BE2C (cell line): ENCODE measurements around the gene NRG2.

Source experiments
- DNase-seq: peaks from one replicate; pipeline ENCODE4 v3.0.0-alpha.2; 2020
- H3K27me3 ChIP-seq: fragments of 250-450 bp; sonication (Bioruptor Pico); 2 replicates; pipeline ENCODE4 v1.5.1; 2020; ENCODE audit warnings: mild to moderate bottlenecking
- H3K36me3 ChIP-seq: fragments of 250-450 bp; sonication (Bioruptor Pico); 2 replicates; pipeline ENCODE4 v1.5.1; 2020; ENCODE audit warnings: mild to moderate bottlenecking
- H3K4me1 ChIP-seq: fragments of 250-450 bp; sonication (Bioruptor Pico); 2 replicates; pipeline ENCODE4 v1.5.1; 2020
- H3K4me3 ChIP-seq: 2 replicates; pipeline ENCODE4 v1.5.1; 2011; ENCODE audit warnings: low read depth, low read length
- H3K9me3 ChIP-seq: fragments of 250-450 bp; sonication (Bioruptor Pico); 2 replicates; pipeline ENCODE4 v1.5.1; 2020
- CTCF ChIP-seq: IDR thresholded peaks from 2 replicates; pipeline ENCODE4 v1.5.1; 2012; ENCODE audit warnings: mild to moderate bottlenecking, low read depth, low read length

The NRG2 gene

DNA sequence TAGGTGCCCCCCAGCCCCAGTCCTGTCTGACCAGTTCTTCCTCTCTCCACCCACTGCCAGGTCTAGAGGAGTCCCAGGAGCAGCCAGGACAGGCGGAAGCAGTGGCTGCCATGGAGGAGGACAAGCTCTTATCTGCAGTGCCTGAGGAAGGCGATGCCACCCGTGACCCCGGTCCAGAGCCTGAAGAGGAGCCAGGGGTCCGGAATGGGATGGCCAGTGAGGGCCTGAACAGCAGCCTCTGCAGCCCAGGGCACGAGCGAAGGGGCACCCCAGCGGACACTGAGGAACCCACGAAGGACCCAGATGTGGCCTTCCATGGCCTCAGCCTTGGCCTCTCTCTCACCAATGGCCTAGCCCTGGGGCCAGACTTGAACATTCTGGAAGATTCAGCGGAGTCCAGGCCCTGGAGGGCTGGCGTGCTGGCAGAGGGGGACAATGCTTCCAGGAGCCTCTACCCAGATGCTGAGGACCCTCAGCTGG lies 233.7 kb downstream of the NRG2 start:
- DNase-seq = no peak
- Histone ChIP-seq H3K9me3 (no peaks in the 10 kb centered on the region), H3K4me1 (no peaks in the 10 kb centered on the region), H3K27me3 (no peaks in the 10 kb centered on the region), H3K4me3 (no peak overlapping the region), H3K36me3 (no peaks in the 10 kb centered on the region)
- no peak for TF ChIP-seq CTCF

DNA sequence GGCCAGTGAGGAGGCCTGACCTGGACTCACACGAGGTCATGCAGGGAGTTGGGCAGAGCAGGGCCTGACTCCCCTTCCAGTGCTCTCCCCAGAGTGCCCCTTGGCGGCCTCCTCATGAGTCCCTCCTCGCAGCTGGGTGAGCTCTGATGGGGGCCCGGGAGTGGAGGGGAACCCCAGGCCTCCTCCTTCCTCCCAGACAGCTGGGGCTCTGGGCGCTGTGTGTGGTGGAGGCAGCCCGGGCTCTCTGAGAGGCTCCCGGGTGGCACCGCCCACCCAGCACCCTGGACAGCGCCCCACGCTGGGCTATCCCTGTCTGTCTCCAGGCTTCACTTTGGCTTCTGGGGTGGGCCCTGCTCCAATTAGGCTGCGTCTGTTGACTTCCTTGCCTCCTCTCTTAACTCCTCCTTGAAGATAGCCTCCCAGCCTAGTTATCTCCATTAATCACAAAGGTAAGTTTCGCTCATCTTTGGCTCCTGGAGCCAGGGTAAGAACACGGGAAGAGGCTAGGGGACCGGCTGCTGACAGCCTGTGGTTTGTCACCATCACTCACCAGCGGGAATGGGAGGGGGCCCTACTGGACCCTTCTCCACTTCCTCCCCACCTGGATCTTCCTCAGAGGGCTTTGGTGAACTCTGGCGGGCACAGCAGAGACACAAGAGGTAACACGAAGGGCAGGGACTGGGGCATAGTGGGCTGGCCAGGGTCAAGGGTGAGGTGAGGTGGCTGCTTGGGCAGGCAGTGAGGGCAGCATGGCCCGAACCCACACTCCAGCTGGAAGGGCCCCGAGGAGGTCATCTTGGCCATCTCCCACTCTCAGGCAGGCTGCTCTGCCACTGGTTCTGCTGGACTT lies 234.4 kb downstream of the NRG2 start:
- Histone ChIP-seq H3K4me3 (no peak overlapping the region), H3K36me3 (no peaks in the 10 kb centered on the region), H3K9me3 (no peaks in the 10 kb centered on the region), H3K27me3 (no peaks in the 10 kb centered on the region), H3K4me1 (no peaks in the 10 kb centered on the region)
- DNase-seq = no peak
- no peak for TF ChIP-seq CTCF

- Histone ChIP-seq H3K27me3 (no peaks in the 10 kb centered on the region), H3K9me3 (no peaks in the 10 kb centered on the region), H3K4me3 (no peak overlapping the region), H3K36me3 (no peaks in the 10 kb centered on the region), H3K4me1 (no peaks in the 10 kb centered on the region)
- DNase-seq = no peak
- no peak for TF ChIP-seq CTCF
Observed at GRCh38 chr5:139807647-139808030, 235.5 kb downstream of the NRG2 start.

- TF ChIP-seq CTCF = no peak
- H3K36me3 ChIP-seq = no peaks in the 10 kb centered on the region
- H3K4me1 ChIP-seq = no peaks in the 10 kb centered on the region
- DNase-seq = no peak
- no peak overlapping the region for H3K4me3 ChIP-seq
- H3K9me3 ChIP-seq = no peaks in the 10 kb centered on the region
- no peaks in the 10 kb centered on the region for H3K27me3 ChIP-seq
Observed at GRCh38 chr5:139806726-139807646, 236.1 kb downstream of the NRG2 start.

DNA sequence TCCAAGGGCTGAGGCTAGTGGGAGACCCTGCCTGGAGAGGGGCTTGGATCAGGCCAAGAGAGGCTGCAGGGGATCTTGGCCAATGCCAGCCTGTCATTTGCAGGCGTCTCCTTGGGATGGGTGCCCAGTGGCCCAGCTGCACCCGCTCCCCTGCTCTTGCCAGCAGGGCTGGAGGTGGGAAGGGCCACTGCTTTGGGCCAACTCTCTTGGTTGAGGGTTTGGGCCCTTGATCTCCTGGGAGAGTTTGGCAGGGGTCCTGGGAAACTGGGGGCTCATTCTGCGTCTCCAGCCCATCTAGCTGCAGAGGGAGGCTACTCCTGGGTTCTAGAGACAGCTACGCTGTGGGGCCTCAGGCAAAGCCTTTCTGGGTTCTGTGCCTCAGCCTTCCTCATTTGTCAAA lies 237.0 kb downstream of the NRG2 start:
- Histone ChIP-seq H3K36me3 (no peaks in the 10 kb centered on the region), H3K4me3 (no peak overlapping the region), H3K4me1 (no peaks in the 10 kb centered on the region), H3K9me3 (no peaks in the 10 kb centered on the region), H3K27me3 (no peaks in the 10 kb centered on the region)
- no peak for DNase-seq
- no peak for TF ChIP-seq CTCF
